Astrocyte (in vitro differentiated cells and primary cell): ENCODE measurements around the gene SPATC1L. TPM values are rescaled to one million over a fixed set of nuclear protein-coding genes. Genes with fewer than 3 reads are reported as not detected.

ENCODE experiments used
- DNase-seq: peaks from one replicate; pipeline ENCODE4 v3.0.0-alpha.2; 2010; ENCODE audit warnings: low read depth
- FAIRE-seq: peaks from 2 replicates; lab custom pipeline; 2011; peaks lifted over from hg19 to GRCh38; lab: Jason Lieb, UNC
- H2AFZ ChIP-seq: 2 replicates; pipeline ENCODE4 v1.6.0; 2012; ENCODE audit warnings: low read depth, low read length, inconsistent platforms
- H3K27ac ChIP-seq: 2 replicates; pipeline ENCODE4 v1.5.1; 2011; ENCODE audit warnings: low read depth, low read length, inconsistent platforms
- H3K27me3 ChIP-seq: 2 replicates; pipeline ENCODE4 v1.6.0; 2011; ENCODE audit warnings: low read length, inconsistent platforms; ENCODE audit not compliant: insufficient read depth
- H3K36me3 ChIP-seq: 2 replicates; pipeline ENCODE4 v1.5.1; 2011; ENCODE audit warnings: low read length, inconsistent platforms; ENCODE audit not compliant: insufficient read depth
- H3K4me1 ChIP-seq: 2 replicates; pipeline ENCODE4 v1.5.1; 2011; ENCODE audit warnings: low read length, inconsistent platforms; ENCODE audit not compliant: insufficient read depth
- H3K4me2 ChIP-seq: 2 replicates; pipeline ENCODE4 v1.6.0; 2012; ENCODE audit warnings: low read length, inconsistent platforms
- H3K4me3 ChIP-seq: 2 replicates; pipeline ENCODE4 v1.5.1; 2011; ENCODE audit warnings: low read depth, mild to moderate bottlenecking, low read length, inconsistent platforms; ENCODE audit not compliant: insufficient read depth
- H3K79me2 ChIP-seq: 2 replicates; pipeline ENCODE4 v1.6.0; 2012; ENCODE audit warnings: mild to moderate bottlenecking, low read length, inconsistent platforms; ENCODE audit not compliant: insufficient read depth
- H3K9ac ChIP-seq: 2 replicates; pipeline ENCODE4 v1.6.0; 2012; ENCODE audit warnings: mild to moderate bottlenecking, low read length, inconsistent platforms
- H3K9me3 ChIP-seq: 2 replicates; pipeline ENCODE4 v1.5.1; 2012; ENCODE audit warnings: low read depth, mild to moderate bottlenecking, low read length, inconsistent platforms; ENCODE audit not compliant: insufficient read depth
- H4K20me1 ChIP-seq: 2 replicates; pipeline ENCODE4 v1.6.0; 2012; ENCODE audit warnings: low read length, inconsistent platforms; ENCODE audit not compliant: insufficient read depth
- H3K27ac Mint-ChIP-seq: one replicate; pipeline ENCODE4 v1.8.0; 2021; ENCODE audit warnings: mild to moderate bottlenecking, mixed read lengths; ENCODE audit not compliant: unreplicated experiment
- H3K27me3 Mint-ChIP-seq: one replicate; pipeline ENCODE4 v1.8.0; 2021; ENCODE audit warnings: low read depth, mixed read lengths; ENCODE audit not compliant: unreplicated experiment
- H3K36me3 Mint-ChIP-seq: one replicate; pipeline ENCODE4 v1.8.0; 2021; ENCODE audit warnings: low read depth, mixed read lengths; ENCODE audit not compliant: unreplicated experiment
- H3K4me1 Mint-ChIP-seq: one replicate; pipeline ENCODE4 v1.8.0; 2021; ENCODE audit warnings: low read depth, mixed read lengths; ENCODE audit not compliant: unreplicated experiment
- H3K4me3 Mint-ChIP-seq: one replicate; pipeline ENCODE4 v1.8.0; 2021; ENCODE audit warnings: mild to moderate bottlenecking, moderate library complexity, mixed read lengths; ENCODE audit not compliant: unreplicated experiment
- H3K9me3 Mint-ChIP-seq: one replicate; pipeline ENCODE4 v1.8.0; 2021; ENCODE audit warnings: mild to moderate bottlenecking, mixed read lengths; ENCODE audit not compliant: unreplicated experiment
- CTCF ChIP-seq: IDR thresholded peaks from 2 replicates; pipeline ENCODE4 v1.5.1; 2011; ENCODE audit warnings: low read depth, mild to moderate bottlenecking, inconsistent platforms, low read length, moderate library complexity; ENCODE audit not compliant: insufficient read depth
- EZH2 ChIP-seq: IDR thresholded peaks from 2 replicates; pipeline ENCODE4 v1.6.1; 2012; ENCODE audit warnings: mild to moderate bottlenecking, low read length, inconsistent platforms; ENCODE audit not compliant: insufficient read depth
- total RNA-seq: library from RNA; stranded (reverse); gene quantifications from 2 replicates; pipeline ENCODE4 v1.2.1, GENCODE V29; 2021

SPATC1L gene
- total RNA-seq, 1 donor from 2014 or later = 17.8 TPM

GRCh38 chr21:46223217-46223616 is 39.0 kb upstream of the SPATC1L start:
- FAIRE-seq = no peak
- Histone ChIP-seq H2AFZ (no peak overlapping the region), H3K27me3 (no peaks in the 10 kb centered on the region), H3K9ac (no peak overlapping the region), H4K20me1 (peaks cover 80% of the 10 kb centered on the region), H3K9me3 (no peaks in the 10 kb centered on the region), H3K4me2 (no peak overlapping the region), H3K4me3 (no peak overlapping the region), H3K79me2 (peaks cover 59% of the 10 kb centered on the region), H3K27ac (no peak overlapping the region), H3K4me1 (peaks cover 16% of the 10 kb centered on the region), H3K36me3 (no peaks in the 10 kb centered on the region)
- Mint-ChIP-seq H3K36me3 (peaks cover 18% of the 10 kb centered on the region), H3K27ac (no peak overlapping the region), H3K27me3 (no peaks in the 10 kb centered on the region), H3K9me3 (no peaks in the 10 kb centered on the region), H3K4me1 (peaks cover 20% of the 10 kb centered on the region), H3K4me3 (no peak overlapping the region)
- TF ChIP-seq EZH2 (no peak), CTCF (no peak)
- DNase-seq = no peak

GRCh38 chr21:46222436-46223116 is 38.3 kb upstream of the SPATC1L start:
- Histone ChIP-seq H3K4me2 (no peak overlapping the region), H3K4me1 (peaks cover 16% of the 10 kb centered on the region), H3K9ac (no peak overlapping the region), H4K20me1 (peaks cover 79% of the 10 kb centered on the region), H3K27me3 (no peaks in the 10 kb centered on the region), H2AFZ (no peak overlapping the region), H3K36me3 (no peaks in the 10 kb centered on the region), H3K9me3 (no peaks in the 10 kb centered on the region), H3K27ac (no peak overlapping the region), H3K79me2 (peaks cover 53% of the 10 kb centered on the region), H3K4me3 (no peak overlapping the region)
- Mint-ChIP-seq H3K27me3 (no peaks in the 10 kb centered on the region), H3K4me3 (no peak overlapping the region), H3K4me1 (peaks cover 20% of the 10 kb centered on the region), H3K9me3 (no peaks in the 10 kb centered on the region), H3K36me3 (peaks cover 18% of the 10 kb centered on the region), H3K27ac (no peak overlapping the region)
- DNase-seq = no peak
- no peak for FAIRE-seq
- TF ChIP-seq CTCF = no peak
- TF ChIP-seq EZH2 = no peak

- Histone ChIP-seq H3K4me1 (peaks cover 9% of the 10 kb centered on the region), H3K9ac (no peak overlapping the region), H3K4me3 (no peak overlapping the region), H3K4me2 (no peak overlapping the region), H3K79me2 (peaks cover 46% of the 10 kb centered on the region), H3K36me3 (no peaks in the 10 kb centered on the region), H4K20me1 (peaks cover 77% of the 10 kb centered on the region), H3K9me3 (no peaks in the 10 kb centered on the region), H3K27ac (no peak overlapping the region), H3K27me3 (no peaks in the 10 kb centered on the region), H2AFZ (no peak overlapping the region)
- Mint-ChIP-seq H3K27ac (no peak overlapping the region), H3K9me3 (no peaks in the 10 kb centered on the region), H3K36me3 (peaks cover 20% of the 10 kb centered on the region), H3K27me3 (no peaks in the 10 kb centered on the region), H3K4me1 (peaks cover 12% of the 10 kb centered on the region), H3K4me3 (no peak overlapping the region)
- TF ChIP-seq EZH2 (no peak), CTCF (no peak)
- FAIRE-seq = no peak
- no peak for DNase-seq
These were observed 37.6 kb upstream of the SPATC1L start for GRCh38 chr21:46221664-46222435.
